HG02763 (cell line): ENCODE data around the gene FOXC1.

Source experiments
- ATAC-seq: cut with Tn5 transposase; IDR thresholded peaks from one replicate; pipeline ENCODE4 v1.9.1; 2021; ENCODE audit warnings: mild to moderate bottlenecking, moderate library complexity; ENCODE audit not compliant: unreplicated experiment

FOXC1 gene

GRCh38 chr6:1598886-1599285 is 10.8 kb upstream of the FOXC1 start:
- ATAC-seq: no peak

GRCh38 chr6:1599469-1599868 is 10.2 kb upstream of the FOXC1 start:
- no peak for ATAC-seq

DNA sequence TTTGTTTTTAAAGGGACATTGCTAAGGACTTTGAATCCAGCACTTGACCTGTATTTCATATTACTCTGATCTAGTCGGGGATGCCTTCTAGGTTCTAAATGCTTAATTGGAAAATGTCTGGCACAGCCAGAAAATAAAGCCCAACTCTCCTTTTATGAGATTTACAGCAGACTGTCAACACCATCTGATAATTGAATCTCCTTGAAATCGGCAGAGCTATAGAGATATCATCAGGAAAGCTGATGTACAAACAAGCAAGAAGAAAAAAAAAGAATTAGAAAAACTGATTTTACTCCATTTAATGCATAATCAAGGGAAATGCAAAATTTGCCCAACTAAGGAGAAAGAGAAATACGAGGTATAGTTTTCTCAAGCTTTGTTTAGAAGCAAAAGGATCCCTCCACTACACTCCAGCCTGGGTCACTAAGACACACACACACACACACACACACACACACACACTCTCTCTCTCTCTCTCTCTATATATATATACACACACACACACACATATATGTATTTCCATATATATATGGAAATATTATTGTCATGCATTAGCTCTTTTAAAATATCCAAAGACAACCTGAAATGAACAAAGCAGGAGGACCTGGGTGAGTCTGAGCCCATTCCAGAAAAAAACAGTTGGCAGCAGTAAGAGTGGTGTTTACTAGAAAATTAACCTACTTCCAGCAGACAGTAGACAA is 9.5 kb upstream of the FOXC1 start:
- no peak for ATAC-seq

DNA sequence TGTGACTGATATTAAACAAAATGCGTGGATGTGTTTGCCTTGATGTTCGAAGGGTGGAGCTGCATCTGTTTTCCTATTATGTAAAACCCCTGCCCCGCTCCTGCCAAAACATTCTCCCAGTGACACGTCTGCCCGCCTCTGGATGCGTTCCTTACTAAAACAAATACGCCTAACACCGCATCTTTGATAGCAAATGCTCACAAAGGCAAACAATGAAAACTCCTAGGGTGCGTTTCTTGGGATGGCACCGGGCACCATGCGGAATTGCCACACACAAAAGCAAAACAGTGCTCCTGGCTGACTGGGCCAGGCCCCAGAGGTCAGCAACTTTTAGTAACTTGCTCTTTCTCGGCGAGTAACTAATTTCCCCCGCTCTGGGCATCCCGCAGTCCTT is 9.0 kb upstream of the FOXC1 start:
- ATAC-seq: no peak

DNA sequence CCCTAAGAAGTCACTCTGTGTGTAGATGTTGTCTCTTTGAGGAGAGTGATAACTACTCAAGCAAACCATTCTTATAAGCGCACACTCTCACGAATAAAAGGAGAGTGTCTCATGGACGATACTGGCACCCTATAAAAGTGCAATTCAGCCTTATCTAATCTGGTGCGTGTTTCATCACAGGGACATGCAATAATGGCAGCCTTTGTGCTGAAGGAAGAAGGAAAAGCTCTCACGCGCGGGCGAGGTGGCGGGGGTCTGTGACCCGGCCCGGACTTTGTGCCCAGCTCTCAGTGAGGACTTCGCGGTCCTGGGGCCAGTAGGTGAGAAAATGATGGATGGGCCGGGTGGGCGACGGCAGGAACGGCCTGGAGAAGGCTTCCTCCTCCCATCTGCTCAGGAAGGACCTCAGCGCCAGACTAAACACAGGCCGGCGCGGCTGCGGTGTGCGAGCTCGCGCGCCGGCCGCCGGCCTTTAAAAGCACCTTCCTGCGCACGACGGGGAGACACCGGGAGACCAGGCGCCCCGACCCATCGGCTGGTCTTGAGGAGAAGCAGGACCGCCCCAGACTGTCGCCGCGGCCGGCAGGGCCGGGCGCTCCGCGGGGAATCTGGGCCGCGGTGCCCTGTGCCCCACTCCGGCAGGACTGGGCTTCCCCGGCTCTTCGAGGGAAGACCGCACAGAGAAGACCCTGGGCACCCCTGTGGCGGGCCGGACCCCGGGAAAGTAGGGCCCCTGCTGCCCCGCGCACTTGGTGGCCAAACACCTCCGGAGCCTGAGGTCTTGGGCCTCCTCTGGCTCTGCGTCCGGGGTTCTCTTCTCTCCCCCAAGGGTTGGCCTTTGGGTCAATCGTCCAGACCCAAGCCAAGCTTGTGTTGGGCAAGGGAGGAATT is 8.3 kb upstream of the FOXC1 start:
- no peak for ATAC-seq

- ATAC-seq: no peak
These were observed 7.5 kb upstream of the FOXC1 start for GRCh38 chr6:1602049-1602713.

- ATAC-seq: no peak
These were observed 6.0 kb upstream of the FOXC1 start for GRCh38 chr6:1603708-1604107.

GRCh38 chr6:1604158-1605003 is 5.3 kb upstream of the FOXC1 start:
- peak; percentile 48 for ATAC-seq

DNA sequence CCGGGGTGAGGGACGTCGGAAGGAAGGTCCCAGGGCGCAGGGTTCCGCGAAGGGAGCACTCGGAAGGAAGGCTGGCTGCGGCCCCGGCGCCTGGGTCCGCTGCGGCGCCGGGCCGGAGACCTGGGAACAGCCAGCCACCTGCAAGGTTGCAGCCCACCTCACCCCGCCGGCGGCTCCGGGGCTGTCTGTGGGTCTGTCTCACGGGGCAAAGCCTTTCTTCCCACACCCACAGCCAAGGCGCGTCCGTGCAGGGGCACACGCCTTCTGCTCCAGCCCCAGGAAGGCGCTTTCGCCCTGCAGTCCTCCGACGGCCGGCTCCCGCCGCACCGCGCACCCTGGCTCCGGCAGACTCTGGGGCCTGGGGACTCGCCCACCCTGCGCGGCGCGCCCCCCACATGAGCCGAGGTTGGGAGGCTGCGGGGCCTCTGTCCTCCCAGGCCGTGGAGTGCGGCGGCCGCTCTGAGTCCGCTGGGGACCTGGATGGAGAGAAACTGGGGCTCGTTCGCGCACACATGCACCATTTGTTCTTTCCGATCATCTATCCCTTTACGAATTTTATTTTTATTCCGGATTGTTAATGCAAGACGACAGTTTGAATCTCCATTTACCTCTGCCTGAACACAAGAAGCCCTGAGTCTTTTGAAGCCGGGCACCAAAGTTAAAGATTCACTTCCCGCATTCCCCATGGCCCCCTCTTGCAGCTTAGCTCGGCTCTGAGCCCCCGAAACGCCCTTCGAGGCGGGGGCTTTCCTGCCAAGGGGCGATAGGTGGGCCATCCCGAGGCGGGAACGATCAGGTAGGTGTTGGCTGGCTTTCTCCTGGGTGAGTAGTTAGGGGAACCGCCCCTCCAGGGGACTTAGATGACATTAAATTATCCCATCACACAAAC is 4.5 kb upstream of the FOXC1 start:
- no peak for ATAC-seq

- ATAC-seq: no peak
These were observed 3.6 kb upstream of the FOXC1 start for GRCh38 chr6:1605893-1606779.

DNA sequence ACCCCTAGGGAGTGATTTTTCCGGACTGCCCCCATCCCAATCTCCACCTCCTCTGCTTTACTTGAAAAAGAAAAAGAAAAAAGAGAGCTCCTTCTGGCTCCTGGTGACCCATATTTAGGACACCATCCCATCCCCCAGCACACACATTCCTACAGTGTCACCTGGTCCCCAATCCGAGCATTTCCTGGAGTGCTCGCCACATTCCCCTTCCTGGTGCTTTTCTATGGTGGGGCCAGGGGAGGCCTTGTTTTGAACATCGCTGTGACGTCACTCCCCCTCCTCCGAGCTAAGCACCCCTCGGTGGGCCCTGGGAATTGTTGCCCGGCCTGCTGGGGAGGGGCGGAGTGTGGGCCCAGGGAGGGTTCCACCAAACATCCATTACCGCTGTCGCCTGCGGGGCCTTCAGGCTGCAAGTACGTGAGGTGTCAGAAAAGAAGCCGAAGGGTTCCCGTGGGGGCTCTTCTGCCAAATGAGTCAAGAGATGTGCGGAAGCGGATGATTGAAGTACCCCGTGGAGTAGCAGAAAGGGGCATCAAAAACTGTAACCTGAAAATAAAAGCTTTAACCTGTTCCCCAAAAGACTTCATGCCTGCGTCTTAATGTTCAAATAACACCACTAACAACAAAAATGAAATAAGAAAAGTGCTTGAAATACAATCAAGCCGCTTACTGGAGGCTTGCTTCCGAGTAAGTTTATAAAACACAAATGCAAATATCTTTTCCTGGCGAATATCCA is 2.8 kb upstream of the FOXC1 start:
- no peak for ATAC-seq

GRCh38 chr6:1607516-1608221 is 2.0 kb upstream of the FOXC1 start:
- ATAC-seq: no peak

DNA sequence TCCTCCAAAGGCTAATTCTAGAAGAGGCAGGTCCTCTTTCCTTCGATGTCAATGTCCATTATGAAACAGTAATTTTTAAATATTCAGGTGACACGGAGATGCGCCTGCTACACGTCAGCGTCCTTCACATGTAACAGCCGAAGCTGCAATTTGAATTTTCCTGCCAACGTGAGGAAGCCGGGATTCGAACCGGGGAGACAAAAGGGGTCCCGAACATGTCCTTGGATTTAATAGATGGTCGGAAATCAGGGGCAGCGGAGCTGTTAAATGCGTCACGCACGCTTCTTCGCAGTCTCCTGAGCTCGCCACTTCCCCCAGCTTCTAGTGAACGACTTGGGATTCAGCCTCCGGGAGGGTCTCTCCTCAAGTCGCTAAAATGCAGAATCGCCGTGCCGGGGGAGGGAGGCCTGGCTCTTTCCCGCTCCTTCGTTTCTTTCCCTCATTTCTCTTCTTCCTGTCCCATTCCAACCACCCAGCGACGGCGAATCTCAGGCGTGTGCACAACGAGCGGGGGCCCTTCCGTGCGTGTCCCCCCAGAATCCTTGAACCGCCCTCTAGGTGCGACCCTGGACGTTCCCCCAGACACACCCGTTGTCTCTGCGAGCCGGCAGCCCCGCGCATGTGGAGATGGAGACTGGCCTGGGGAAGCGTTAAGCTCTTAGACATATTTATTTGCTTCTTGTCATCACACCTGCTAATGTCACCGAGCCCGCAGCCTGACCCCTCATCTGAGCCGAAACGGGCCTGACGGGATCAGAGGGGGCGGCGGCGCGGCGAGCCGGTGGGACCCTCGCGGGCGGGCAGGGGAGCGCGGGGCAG is 1.3 kb upstream of the FOXC1 start:
- ATAC-seq: no peak

DNA sequence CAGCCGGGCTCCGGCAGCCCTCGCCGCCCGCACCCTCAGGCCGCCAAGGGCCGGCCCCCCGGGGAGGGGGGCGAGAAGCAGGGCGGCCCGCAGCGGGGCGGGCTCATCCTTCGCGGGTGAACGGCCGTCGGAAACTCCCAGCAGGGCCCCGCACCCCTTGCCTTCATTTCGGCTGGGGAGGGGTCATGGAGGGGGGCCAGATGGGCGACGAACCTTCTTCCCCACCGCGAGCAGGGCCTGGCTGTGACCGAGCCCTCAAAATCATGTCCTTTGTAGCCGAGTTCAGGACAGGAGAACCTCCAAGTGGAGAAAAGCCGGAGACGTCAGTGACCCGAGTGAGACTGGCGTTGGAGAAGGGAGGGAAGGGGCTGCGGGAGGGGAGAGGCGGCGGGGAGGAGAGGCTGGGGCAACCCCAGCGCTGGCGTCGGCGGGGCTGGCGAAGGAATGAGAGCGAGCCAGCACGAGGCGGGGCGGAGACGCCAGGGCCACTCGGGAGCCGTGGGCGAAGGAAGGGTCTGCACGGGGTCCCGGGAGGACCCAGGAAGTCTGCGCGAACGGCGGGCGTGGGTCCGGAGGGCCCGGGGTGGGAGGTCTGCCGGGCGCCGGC is 571 bp upstream of the FOXC1 start:
- no peak for ATAC-seq

GRCh38 chr6:1610497-1611321 is 994 bp downstream of the FOXC1 start:
- ATAC-seq: no peak

- no peak for ATAC-seq
These were observed 1.5 kb downstream of the FOXC1 start for GRCh38 chr6:1611322-1611571.
